SW480 (cell line): ENCODE results near the gene WSB2.

Source experiments
- DNase-seq: peaks from one replicate; pipeline ENCODE4 v3.0.0-alpha.2; 2016; ENCODE audit warnings: low spot score

The WSB2 gene

GRCh38 chr12:118061873-118062843 lies 1.2 kb upstream of the WSB2 start:
- peak; percentile 62 for DNase-seq

GRCh38 chr12:118060301-118061010 lies 523 bp downstream of the WSB2 start:
- DNase-seq = no peak

- no peak for DNase-seq
Measured at GRCh38 chr12:118059341-118060191, 1.4 kb downstream of the WSB2 start.

- no peak for DNase-seq
Measured at GRCh38 chr12:118058881-118059280, 2.1 kb downstream of the WSB2 start.

- DNase-seq = no peak
Measured at GRCh38 chr12:118058227-118058626, 2.8 kb downstream of the WSB2 start.

GRCh38 chr12:118055865-118056773 lies 4.9 kb downstream of the WSB2 start:
- no peak for DNase-seq

- DNase-seq = peak; percentile 60
Measured at GRCh38 chr12:118055144-118055557, 5.8 kb downstream of the WSB2 start.

- no peak for DNase-seq
Measured at GRCh38 chr12:118053071-118053985, 7.7 kb downstream of the WSB2 start.

- DNase-seq = peak; percentile 98
Measured at GRCh38 chr12:118052324-118053070, 8.5 kb downstream of the WSB2 start.

GRCh38 chr12:118050972-118051910 lies 9.7 kb downstream of the WSB2 start:
- DNase-seq = no peak

- no peak for DNase-seq
Measured at GRCh38 chr12:118046430-118046829, 14.5 kb downstream of the WSB2 start.

- no peak for DNase-seq
Measured at GRCh38 chr12:118044577-118044976, 16.4 kb downstream of the WSB2 start.

- DNase-seq = no peak
Measured at GRCh38 chr12:118044075-118044474, 16.9 kb downstream of the WSB2 start.

- no peak for DNase-seq
Measured at GRCh38 chr12:118042091-118042490, 18.9 kb downstream of the WSB2 start.

GRCh38 chr12:118038137-118038536 lies 22.8 kb downstream of the WSB2 start:
- DNase-seq = no peak

GRCh38 chr12:118036672-118037411 lies 24.1 kb downstream of the WSB2 start:
- DNase-seq = no peak
